K562 (cell line): ENCODE data around the gene NAGPA. TPM values are rescaled to one million over a fixed set of nuclear protein-coding genes. Genes with fewer than 3 reads are reported as not detected.
A peak's percentile ranks its signal among the peaks of the same experiment; 100 is the strongest.

Experiments used
- ATAC-seq: fragments of 200-7000 bp; cut with Tn5 transposase; 3 replicates; pipeline ENCODE4 v1.9.1; 2020; ENCODE audit warnings: moderate library complexity
- BruUV-seq: library from RNA; stranded (reverse); fragments of 400-500 nt; replicated peaks from 2 replicates; lab custom pipeline; 2021; lab: Mats Ljungman, UMichigan
- CTCF ChIA-PET: fragments of 300-600 bp; formaldehyde crosslinking; extraction: SDS; loops from one replicate; lab custom pipeline; 2021; ENCODE audit warnings: low intra/inter-chr PET ratio; lab: Yijun Ruan, JAX
- POLR2A ChIA-PET: fragments of 300-600, 350-650 bp; sonication (Branson Sonifier 250); formaldehyde crosslinking; extraction: SDS; loops from one replicate; lab custom pipeline; 2021; ENCODE audit warnings: antibody characterized with exemption, inconsistent platforms; lab: Yijun Ruan, JAX
- DNase-seq, 4 experiments: peaks; one replicate each; pipeline versions ENCODE4 v3.0.0 to v3.0.0-alpha.2; 2011 to 2018; ENCODE audit warnings: low spot score in 3 of 4, mixed read lengths in 3 of 4; ENCODE audit errors: extremely low read depth in 1 of 4
- FAIRE-seq: peaks from 2 replicates; lab custom pipeline; 2011; peaks lifted over from hg19 to GRCh38; lab: Jason Lieb, UNC
- H2AFZ ChIP-seq: 2 replicates; pipeline ENCODE4 v1.6.0; 2011; ENCODE audit warnings: low read depth, low read length, control low read depth, inconsistent platforms
- H3K27ac ChIP-seq: fragments of 200-600 bp; 3 replicates; pipeline ENCODE4 v1.8.0; 2011; ENCODE audit warnings: low read depth, mild to moderate bottlenecking, control low read depth, inconsistent platforms, low read length, moderate library complexity, mixed read lengths; ENCODE audit errors: extremely low read depth
- H3K27me3 ChIP-seq, 2 experiments: fragments of 300-600 bp in 1 of 2; 2 replicates in 1 of 2; 3 replicates in 1 of 2; pipeline versions ENCODE4 v1.6.0 to v1.8.0; 2011; ENCODE audit warnings: inconsistent platforms in 2 of 2, low read length in 2 of 2, mild to moderate bottlenecking in 1 of 2, mixed read lengths in 1 of 2, moderate library complexity in 1 of 2; ENCODE audit not compliant: control insufficient read depth in 2 of 2, insufficient read depth in 2 of 2
- H3K36me3 ChIP-seq: fragments of 300-600 bp; 3 replicates; pipeline ENCODE4 v1.8.0; 2011; ENCODE audit warnings: mild to moderate bottlenecking, low read length, inconsistent platforms; ENCODE audit not compliant: control insufficient read depth, insufficient read depth
- H3K4me1 ChIP-seq, 2 experiments: fragments of 200-600 bp in 1 of 2; replicated peaks in 1 of 2; 2 replicates in 1 of 2; 3 replicates in 1 of 2; pipeline versions ENCODE4 v1.5.1 to v1.8.0; 2011; ENCODE audit warnings: inconsistent platforms in 2 of 2, low read length in 2 of 2, mild to moderate bottlenecking in 1 of 2, mixed read lengths in 1 of 2, moderate library complexity in 1 of 2; ENCODE audit not compliant: control insufficient read depth in 2 of 2, insufficient read depth in 2 of 2
- H3K4me2 ChIP-seq: 2 replicates; pipeline ENCODE4 v1.6.1; 2011; ENCODE audit warnings: low read length, control low read depth, inconsistent platforms, mixed read lengths; ENCODE audit not compliant: insufficient read depth
- H3K4me3 ChIP-seq: fragments of 200-600 bp; sonication (generic), shearing (Covaris generic); 2 replicates; pipeline ENCODE4 v1.5.1; 2016; ENCODE audit warnings: control low read depth, inconsistent platforms
- H3K79me2 ChIP-seq: fragments of 200-600 bp; 3 replicates; pipeline ENCODE4 v1.8.0; 2011; ENCODE audit warnings: low read length, inconsistent platforms; ENCODE audit not compliant: control insufficient read depth, insufficient read depth
- H3K9ac ChIP-seq, 2 experiments: 2 replicates each; pipeline versions ENCODE4 v1.6.0 to v1.6.1; 2011; ENCODE audit warnings: low read depth in 2 of 2, low read length in 2 of 2, control low read depth in 1 of 2, inconsistent platforms in 1 of 2, mild to moderate bottlenecking in 1 of 2, mixed read lengths in 1 of 2; ENCODE audit not compliant: insufficient read depth in 1 of 2
- H3K9me1 ChIP-seq: one replicate; pipeline ENCODE4 v1.6.0; 2011; ENCODE audit warnings: inconsistent platforms, mild to moderate bottlenecking, low read length, moderate library complexity; ENCODE audit not compliant: control insufficient read depth, insufficient read depth
- H3K9me3 ChIP-seq: replicated peaks from 2 replicates; pipeline ENCODE4 v1.5.1; 2011; ENCODE audit warnings: low read depth, low read length, inconsistent platforms; ENCODE audit not compliant: control insufficient read depth, insufficient read depth
- H4K20me1 ChIP-seq: replicated peaks from 2 replicates; pipeline ENCODE4 v1.6.1; 2011; ENCODE audit warnings: low read length, inconsistent platforms, mixed read lengths; ENCODE audit not compliant: control insufficient read depth, insufficient read depth
- CHD1 ChIP-seq: fragments of 200-600 bp; sonication (generic); IDR thresholded peaks from one replicate; pipeline ENCODE4 v1.6.1; 2012; ENCODE audit warnings: mild to moderate bottlenecking, moderate library complexity, low read length, inconsistent platforms
- HDAC1 ChIP-seq, 2 experiments: fragments of 450-650 bp; IDR thresholded peaks; 2 replicates each; pipeline ENCODE4 v1.6.1; 2016 to 2017; ENCODE audit warnings: inconsistent platforms in 1 of 2, mild to moderate bottlenecking in 1 of 2, moderate library complexity in 1 of 2
- LARP7 ChIP-seq: fragments of 450-650 bp; IDR thresholded peaks from 2 replicates; pipeline ENCODE4 v1.6.1; 2016
- MYBL2 ChIP-seq, 2 experiments: fragments of 450-650 bp in 1 of 2; sonication (generic) in 1 of 2; formaldehyde crosslinking in 1 of 2; IDR thresholded peaks; 2 replicates each; pipeline versions ENCODE4 v1.6.1 to v1.8.1; 2017 to 2022; ENCODE audit warnings: borderline replicate concordance in 1 of 2, inconsistent platforms in 1 of 2, low read depth in 1 of 2, mild to moderate bottlenecking in 1 of 2, missing genetic modification reagents in 1 of 2, moderate library complexity in 1 of 2
- RAD21 ChIP-seq, 2 experiments: fragments of 250-450 bp in 1 of 2; fragments of 450-650 bp in 1 of 2; sonication (Bioruptor Pico) in 1 of 2; formaldehyde crosslinking in 1 of 2; IDR thresholded peaks in 1 of 2; conservative IDR thresholded peaks in 1 of 2; 2 replicates each; pipeline versions ENCODE4 v1.4.0 to v1.8.0; 2020 to 2022; ENCODE audit warnings: mild to moderate bottlenecking in 2 of 2, moderate library complexity in 1 of 2
- REST ChIP-seq, 2 experiments: fragments of 450-650 bp; formaldehyde crosslinking in 1 of 2; IDR thresholded peaks; 2 replicates each; pipeline versions ENCODE4 v1.4.0 to v1.6.1; 2014 to 2020; ENCODE audit warnings: mild to moderate bottlenecking in 2 of 2, borderline replicate concordance in 1 of 2, low read depth in 1 of 2
- STAG1 ChIP-seq: sonication (generic); formaldehyde crosslinking; IDR thresholded peaks from 2 replicates; pipeline ENCODE4 v1.5.0; 2020; ENCODE audit warnings: missing genetic modification reagents, borderline replicate concordance
- ZBTB7A ChIP-seq: IDR thresholded peaks from 2 replicates; pipeline ENCODE4 v1.6.1; 2011; ENCODE audit warnings: low read depth, mild to moderate bottlenecking, low read length, moderate library complexity, borderline replicate concordance; ENCODE audit not compliant: control insufficient read depth
- ZNF764 ChIP-seq: fragments of 250-450 bp; sonication (Bioruptor Pico); IDR thresholded peaks from 2 replicates; pipeline ENCODE4 v1.4.0; 2020; ENCODE audit warnings: low read depth, mild to moderate bottlenecking, moderate library complexity
- ZNF780A ChIP-seq: fragments of 250-450 bp; sonication (Bioruptor Pico); IDR thresholded peaks from 2 replicates; pipeline ENCODE4 v1.5.0; 2021; ENCODE audit warnings: mild to moderate bottlenecking
- WGBS: fragments of 100-300 bp; shearing (Covaris generic); methylation state at CpG from one replicate; pipeline ENCODE4 v1.1.6; 2016; ENCODE audit warnings: low coverage, mixed read lengths; ENCODE audit not compliant: insufficient coverage; ENCODE audit errors: missing lambda C conversion rate; 5-methylcytosine and 5-hydroxymethylcytosine counted together
- in situ Hi-C: fragments of 300-500 bp; cut with MboI; formaldehyde crosslinking; loops from 4 replicates; pipeline ENCODE4 v1.15.0; 2018; ENCODE audit warnings: inconsistent platforms, mixed read lengths
- intact Hi-C: fragments of 100-400 bp; cut with micrococcal nuclease; formaldehyde crosslinking; loops from 2 replicates; pipeline ENCODE4 v1.14.2; 2022
- polyA plus RNA-seq, 8 experiments: library from polyadenylated mRNA; depleted of rRNA in 4 of 8; stranded (reverse) in 5 of 8; unstranded in 3 of 8; fragments of >200 nt; fragmentation: Nextera tagmentation in 2 of 8; fragmentation: Illumina TruSeq in 1 of 8; extraction: Ambion mirVana in 2 of 8; extraction: Trizol in 1 of 8; gene quantifications; 2 replicates each; pipeline versions ENCODE4 v1.2.1 to v1.2.3, GENCODE V29; 2011 to 2014; ENCODE audit warnings: inconsistent platforms in 1 of 8, missing spikeins in 1 of 8
- total RNA-seq, 7 experiments: library from RNA; depleted of rRNA in 6 of 7; stranded (reverse); fragments of >200 nt in 6 of 7; fragmentation: Illumina TruSeq in 2 of 7; extraction: Trizol in 2 of 7; gene quantifications; 2 replicates each; pipeline versions ENCODE4 v1.2.1 to v1.2.3, GENCODE V29; 2011 to 2021; ENCODE audit warnings: low replicate concordance in 1 of 7
- TF ChIP-seq, protein P1 (sequence below), 3 experiments: IDR thresholded peaks in 2 of 3; conservative IDR thresholded peaks in 1 of 3; 2 replicates each; pipeline ENCODE4 v1.5.1; 2011 to 2012; ENCODE audit warnings: low read length in 3 of 3, mild to moderate bottlenecking in 3 of 3, control low read depth in 2 of 3, improper control_type of control experiment in 1 of 3, inconsistent platforms in 1 of 3, low read depth in 1 of 3, mixed read lengths in 1 of 3, moderate library complexity in 1 of 3; ENCODE audit not compliant: insufficient read depth in 2 of 3

NAGPA gene
- total and polyA plus RNA-seq, 9 of the 15 experiments (the other 6 are each of a cell fraction or from before 2014, with no cell fraction given): 0.15 to 12.7 (median 4.6) TPM

DNA sequence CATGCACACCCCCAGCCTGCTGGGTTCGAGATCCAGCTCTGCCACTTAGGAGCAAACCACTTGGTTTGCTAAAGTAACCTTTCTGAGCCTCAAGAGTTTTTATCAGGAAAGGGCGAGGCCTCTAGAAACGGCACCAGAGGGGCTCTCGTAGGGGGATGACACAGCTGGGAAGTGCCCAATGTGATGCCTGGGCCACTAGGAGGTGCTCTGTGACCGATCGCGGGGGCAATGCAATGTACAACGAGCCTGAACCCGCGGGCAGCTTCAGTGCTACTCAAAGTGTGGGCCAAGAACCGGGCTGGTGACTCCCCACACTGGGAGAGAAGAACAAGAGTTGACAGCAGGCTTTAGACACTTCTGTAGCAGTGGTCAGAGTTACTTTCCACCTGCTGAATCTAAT is 22.6 kb upstream of the NAGPA start:
- Histone ChIP-seq H3K9ac (peak overlapping the region in 1 of 2 experiments; percentile 29; a peak in 1 of 4 replicates), H2AFZ (no peak overlapping the region), H3K4me2 (no peak overlapping the region), H3K79me2 (no peaks in the 10 kb centered on the region), H3K9me1 (no peaks in the 10 kb centered on the region), H3K9me3 (no peaks in the 10 kb centered on the region), H3K36me3 (no peaks in the 10 kb centered on the region), H3K4me3 (no peak overlapping the region), H3K27ac (no peak overlapping the region), H3K4me1 (no peaks in the 10 kb centered on the region), H4K20me1 (no peaks in the 10 kb centered on the region), H3K27me3 (peaks cover 12 to 52% of the 10 kb centered on the region in 2 experiments)
- in situ Hi-C loops: no loop called here
- ATAC-seq: peak; percentile 97
- peak; percentile 62 to 73 (median 64) for DNase-seq
- 3% methylated on average over 11 of the region's 11 CpGs for WGBS
- peak; percentile 55 for FAIRE-seq
- POLR2A ChIA-PET: interaction anchor here (0.6 to 0.9 kb wide), 6 partner anchors 11 to 1363 kb away, joined by 3 to 4 read pairs (median 3); no protein-coding TSS in a partner anchor
- intact Hi-C loops: no loop called here
- no TSS peak for BruUV-seq
- CTCF ChIA-PET: interaction anchor here (1.1 kb wide), 1 partner anchor 656 kb away, joined by 3 read pairs; no protein-coding TSS in a partner anchor
- TF ChIP-seq CHD1: no peak
- TF ChIP-seq ZBTB7A: peak; percentile 46; the same call in 1 of the 2 replicates
- TF ChIP-seq REST (IDR thresholded peaks at IDR 0.05; ENCODE audit: borderline replicate concordance): peak; percentile 57; the same call in 1 of the 2 replicates
- TF ChIP-seq REST (CRISPR knock-in tag; IDR thresholded peaks at IDR 0.05; ENCODE audit: low read depth): no peak
- TF ChIP-seq MYBL2 (IDR thresholded peaks at IDR 0.05; ENCODE audit: low read depth): no peak
- TF ChIP-seq MYBL2 (CRISPR knock-in tag; IDR thresholded peaks at IDR 0.05; ENCODE audit: borderline replicate concordance): no peak
- TF ChIP-seq, protein P1, sequence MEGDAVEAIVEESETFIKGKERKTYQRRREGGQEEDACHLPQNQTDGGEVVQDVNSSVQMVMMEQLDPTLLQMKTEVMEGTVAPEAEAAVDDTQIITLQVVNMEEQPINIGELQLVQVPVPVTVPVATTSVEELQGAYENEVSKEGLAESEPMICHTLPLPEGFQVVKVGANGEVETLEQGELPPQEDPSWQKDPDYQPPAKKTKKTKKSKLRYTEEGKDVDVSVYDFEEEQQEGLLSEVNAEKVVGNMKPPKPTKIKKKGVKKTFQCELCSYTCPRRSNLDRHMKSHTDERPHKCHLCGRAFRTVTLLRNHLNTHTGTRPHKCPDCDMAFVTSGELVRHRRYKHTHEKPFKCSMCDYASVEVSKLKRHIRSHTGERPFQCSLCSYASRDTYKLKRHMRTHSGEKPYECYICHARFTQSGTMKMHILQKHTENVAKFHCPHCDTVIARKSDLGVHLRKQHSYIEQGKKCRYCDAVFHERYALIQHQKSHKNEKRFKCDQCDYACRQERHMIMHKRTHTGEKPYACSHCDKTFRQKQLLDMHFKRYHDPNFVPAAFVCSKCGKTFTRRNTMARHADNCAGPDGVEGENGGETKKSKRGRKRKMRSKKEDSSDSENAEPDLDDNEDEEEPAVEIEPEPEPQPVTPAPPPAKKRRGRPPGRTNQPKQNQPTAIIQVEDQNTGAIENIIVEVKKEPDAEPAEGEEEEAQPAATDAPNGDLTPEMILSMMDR (IDR thresholded peaks at IDR 0.05 in 2 of 3, conservative IDR thresholded peaks at IDR 0.05 in 1 of 3; ENCODE audit: insufficient read depth in 2 of 3, low read depth in 1 of 3, low read length in 3 of 3): peak; percentile 79 to 83 (median 81)
- TF ChIP-seq ZNF764 (CRISPR knock-in tag): peak; percentile 50; the same call in 1 of the 2 replicates
- TF ChIP-seq LARP7: no peak
- no peak for TF ChIP-seq ZNF780A (CRISPR knock-in tag)
- no peak for TF ChIP-seq HDAC1 (IDR thresholded peaks at IDR 0.05)
- peak; percentile 24; the same call in 1 of the 2 replicates for TF ChIP-seq STAG1 (CRISPR knock-in tag)
- TF ChIP-seq RAD21 (CRISPR knock-in tag; conservative IDR thresholded peaks at IDR 0.05 in 1 of 2, IDR thresholded peaks at IDR 0.05 in 1 of 2): peak; percentile 56 to 75
